Erythroblast (primary cell): ENCODE data around the gene CGNL1.

ENCODE experiments used
- GATA1 ChIP-seq: IDR thresholded peaks from 2 replicates; pipeline ENCODE4 v1.6.1; 2011; ENCODE audit warnings: low read depth, mild to moderate bottlenecking, control low read depth, low read length, moderate library complexity
- POLR2A ChIP-seq: IDR thresholded peaks from 2 replicates; pipeline ENCODE4 v1.6.1; 2011; ENCODE audit warnings: mild to moderate bottlenecking, low read length

GRCh38 chr15:57436961-57437360 lies 60.7 kb downstream of the CGNL1 start:
- TF ChIP-seq POLR2A (no peak), GATA1 (no peak)
